HG03460 (cell line): ENCODE data around the gene RFPL4A.

Source experiments
- ATAC-seq: cut with Tn5 transposase; IDR thresholded peaks from one replicate; pipeline ENCODE4 v1.9.1; 2021; ENCODE audit not compliant: unreplicated experiment

The RFPL4A gene

GRCh38 chr19:55801416-55801815, 42.5 kb downstream of the RFPL4A start:
- no peak for ATAC-seq

GRCh38 chr19:55802281-55802680, 43.4 kb downstream of the RFPL4A start:
- no peak for ATAC-seq

GRCh38 chr19:55809381-55810058, 50.6 kb downstream of the RFPL4A start:
- ATAC-seq: no peak

- no peak for ATAC-seq
Measured at GRCh38 chr19:55811340-55811739, 52.4 kb downstream of the RFPL4A start.

GRCh38 chr19:55812449-55812848, 53.6 kb downstream of the RFPL4A start:
- no peak for ATAC-seq
